AG04450 (cell line): ENCODE results near the gene ATXN7L2. TPM values are rescaled to one million over a fixed set of nuclear protein-coding genes. Genes with fewer than 3 reads are reported as not detected.

Source experiments
- CTCF ChIA-PET: fragments of 300-600, 350-600 bp; formaldehyde crosslinking; extraction: SDS; loops from one replicate; lab custom pipeline; 2022; ENCODE audit warnings: antibody characterized with exemption, inconsistent platforms; lab: Charles Lee
- POLR2A ChIA-PET: fragments of 350-600 bp; formaldehyde crosslinking; extraction: SDS; loops from one replicate; lab custom pipeline; 2021; ENCODE audit warnings: antibody characterized with exemption, inconsistent platforms; lab: Yijun Ruan, JAX
- DNase-seq: peaks from one replicate; pipeline ENCODE4 v3.0.0-alpha.2; 2011; ENCODE audit warnings: low read depth, low spot score
- H3K27ac ChIP-seq: one replicate; pipeline ENCODE4 v1.5.1; 2012; ENCODE audit warnings: low read depth, low read length, control low read depth
- H3K27me3 ChIP-seq: one replicate; pipeline ENCODE4 v1.6.0; 2012; ENCODE audit warnings: low read length; ENCODE audit not compliant: control insufficient read depth, insufficient read depth
- H3K4me3 ChIP-seq: 2 replicates; pipeline ENCODE4 v1.5.1; 2011; ENCODE audit warnings: mild to moderate bottlenecking, low read depth, low read length, control low read depth
- H3K9me3 ChIP-seq: 2 replicates; pipeline ENCODE4 v1.5.1; 2012; ENCODE audit warnings: low read length; ENCODE audit not compliant: control insufficient read depth, insufficient read depth
- CTCF ChIP-seq: IDR thresholded peaks from 2 replicates; pipeline ENCODE4 v1.5.1; 2011; ENCODE audit warnings: low read depth, low read length, control low read depth, inconsistent platforms
- polyA plus RNA-seq: library from polyadenylated mRNA; depleted of rRNA; stranded (reverse); fragments of >200 nt; gene quantifications from 2 replicates; pipeline ENCODE4 v1.2.3, GENCODE V29; 2011

The ATXN7L2 gene
- polyA plus RNA-seq, 1 experiment, result 1.5 TPM

- H3K4me3 ChIP-seq, result no peak overlapping the region
- TF ChIP-seq CTCF, result no peak
- H3K27me3 ChIP-seq, result peaks cover 21% of the 10 kb centered on the region
- DNase-seq, result no peak
- peaks cover 4% of the 10 kb centered on the region for H3K9me3 ChIP-seq
- POLR2A ChIA-PET, result interaction anchor here (0.6 kb wide), 1 partner anchor 14 kb away, joined by 3 read pairs; no protein-coding TSS in a partner anchor
- H3K27ac ChIP-seq, result no peak overlapping the region
- CTCF ChIA-PET, result no interaction called here
These were observed 25.9 kb upstream of the ATXN7L2 start for GRCh38 chr1:109457819-109458218.

- ChIA-PET CTCF (no interaction called here), POLR2A (interaction anchor here (0.6 kb wide), 1 partner anchor 54 kb away, joined by 7 read pairs; no protein-coding TSS in a partner anchor)
- DNase-seq, result no peak
- Histone ChIP-seq H3K27me3 (peaks cover 71% of the 10 kb centered on the region), H3K4me3 (peak overlapping the region; percentile 55), H3K27ac (no peak overlapping the region), H3K9me3 (no peaks in the 10 kb centered on the region; the same call in 1 of the 2 replicates)
- TF ChIP-seq CTCF, result no peak
These were observed 17.6 kb upstream of the ATXN7L2 start for GRCh38 chr1:109466125-109466451.

- H3K27me3 ChIP-seq, result peaks cover 68% of the 10 kb centered on the region
- CTCF ChIA-PET, result no interaction called here
These were observed 17.0 kb upstream of the ATXN7L2 start, which contains the start of gene SYPL2 for GRCh38 chr1:109466452-109467300. SYPL2 (plus strand) TSS chr1:109466546; CDS start chr1:109466844, 298 bp downstream.

GRCh38 chr1:109467301-109467777 is 16.4 kb upstream of the ATXN7L2 start:
- H3K27me3 ChIP-seq, result peaks cover 68% of the 10 kb centered on the region
- TF ChIP-seq CTCF, result no peak
- no peak for DNase-seq
- no peak overlapping the region for H3K27ac ChIP-seq
- CTCF ChIA-PET, result interaction anchor here (0.8 kb wide), 1 partner anchor 16 kb away, joined by 3 read pairs; the partner anchor contains the start of gene ATXN7L2
- POLR2A ChIA-PET, result no interaction called here
- no peak overlapping the region for H3K4me3 ChIP-seq
- H3K9me3 ChIP-seq, result no peaks in the 10 kb centered on the region; the same call in 1 of the 2 replicates

More at GRCh38 chr1:109466452-109467300, 17.0 kb upstream of the ATXN7L2 start, which contains the start of gene SYPL2:
- H3K9me3 ChIP-seq, result no peaks in the 10 kb centered on the region; the same call in 1 of the 2 replicates
- no peak within 1 kb of the TSS for H3K27ac ChIP-seq
- DNase-seq, result no peak
- H3K4me3 ChIP-seq, result peak within 1 kb of the TSS; percentile 55
- no peak for TF ChIP-seq CTCF
- POLR2A ChIA-PET, result no interaction called here

GRCh38 chr1:109468061-109468460 is 15.6 kb upstream of the ATXN7L2 start:
- POLR2A ChIA-PET, result no interaction called here

More at GRCh38 chr1:109468061-109468460, 15.6 kb upstream of the ATXN7L2 start:
- TF ChIP-seq CTCF, result no peak
- H3K27me3 ChIP-seq, result peaks cover 67% of the 10 kb centered on the region
- DNase-seq, result no peak
- no peak overlapping the region for H3K4me3 ChIP-seq
- H3K9me3 ChIP-seq, result no peaks in the 10 kb centered on the region; the same call in 1 of the 2 replicates
- CTCF ChIA-PET, result interaction anchor here (0.8 to 1.9 kb wide), 2 partner anchors 15 to 26 kb away, joined by 3 to 4 read pairs; partner anchors contain the start of genes ATXN7L2 and CYB561D1
- H3K27ac ChIP-seq, result no peak overlapping the region
